HTR-8/SVneo (cell line): ENCODE data around the gene MIGA1.
"Not testable (repeated sequence)": the region's sequence is repeated elsewhere in the genome, so short reads cannot be mapped to it uniquely, and the experiment has no call there.

Experiments used
- DNase-seq: peaks from one replicate; pipeline ENCODE4 v3.0.0; 2011; ENCODE audit warnings: low spot score, mixed read lengths; ENCODE audit not compliant: insufficient read length
- FAIRE-seq: peaks from 2 replicates; lab custom pipeline; 2011; peaks lifted over from hg19 to GRCh38; lab: Jason Lieb, UNC

MIGA1 gene

GRCh38 chr1:77779529-77780281, at the start of gene MIGA1:
Gene MIGA1, plus strand, starts transcription at chr1:77779649. Its CDS starts 3,604 bp downstream, at chr1:77783253.
- DNase-seq (peak; percentile 80), FAIRE-seq (peak; percentile 51)

- no peak for DNase-seq
- no peak for FAIRE-seq
Observed at GRCh38 chr1:77732090-77732489, 47.4 kb upstream of the MIGA1 start.

GRCh38 chr1:77739235-77739634, 40.2 kb upstream of the MIGA1 start:
- DNase-seq = no peak
- FAIRE-seq = no peak

- no peak for FAIRE-seq
Observed at GRCh38 chr1:77741316-77741715, 38.1 kb upstream of the MIGA1 start.

GRCh38 chr1:77742011-77742555, 37.4 kb upstream of the MIGA1 start:
- FAIRE-seq = no peak
- no peak for DNase-seq

More at GRCh38 chr1:77741316-77741715, 38.1 kb upstream of the MIGA1 start:
- no peak for DNase-seq

GRCh38 chr1:77744576-77744975, 34.9 kb upstream of the MIGA1 start:
- no peak for DNase-seq
- no peak for FAIRE-seq

- not testable (repeated sequence) for FAIRE-seq, DNase-seq
Observed at GRCh38 chr1:77749489-77749888, 30.0 kb upstream of the MIGA1 start.

- no peak for DNase-seq
Observed at GRCh38 chr1:77756052-77756754, 23.2 kb upstream of the MIGA1 start.

GRCh38 chr1:77757066-77757584, 22.3 kb upstream of the MIGA1 start:
- no peak for DNase-seq
- no peak for FAIRE-seq

More at GRCh38 chr1:77756052-77756754, 23.2 kb upstream of the MIGA1 start:
- FAIRE-seq = no peak

GRCh38 chr1:77757603-77758002, 21.8 kb upstream of the MIGA1 start:
- FAIRE-seq (no peak), DNase-seq (no peak)

GRCh38 chr1:77759071-77760028, 20.1 kb upstream of the MIGA1 start, which contains the start of gene USP33:
Gene USP33, minus strand, starts transcription at chr1:77759852. Its CDS starts 18,155 bp downstream, at chr1:77741697.
- FAIRE-seq = peak; percentile 38

GRCh38 chr1:77762072-77762476, 17.4 kb upstream of the MIGA1 start:
- DNase-seq (peak; percentile 22), FAIRE-seq (no peak)

More at GRCh38 chr1:77759071-77760028, 20.1 kb upstream of the MIGA1 start, which contains the start of gene USP33:
- peak; percentile 78 for DNase-seq

- no peak for DNase-seq
Observed at GRCh38 chr1:77768006-77768405, 11.4 kb upstream of the MIGA1 start.

GRCh38 chr1:77776007-77776700, 3.3 kb upstream of the MIGA1 start:
- FAIRE-seq = no peak
- DNase-seq = no peak

More at GRCh38 chr1:77768006-77768405, 11.4 kb upstream of the MIGA1 start:
- FAIRE-seq = no peak

GRCh38 chr1:77781683-77782082, 2.2 kb downstream of the MIGA1 start:
- no peak for FAIRE-seq
- no peak for DNase-seq

- no peak for DNase-seq
- no peak for FAIRE-seq
Observed at GRCh38 chr1:77783141-77783540, 3.7 kb downstream of the MIGA1 start.

- DNase-seq, FAIRE-seq: not testable (repeated sequence)
Observed at GRCh38 chr1:77786093-77786741, 6.8 kb downstream of the MIGA1 start.

GRCh38 chr1:77794550-77794949, 15.1 kb downstream of the MIGA1 start:
- FAIRE-seq (no peak), DNase-seq (no peak)
